HG03520 (cell line): ENCODE data around the gene MAEA.

Source experiments
- ATAC-seq: cut with Tn5 transposase; IDR thresholded peaks from one replicate; pipeline ENCODE4 v1.9.1; 2021; ENCODE audit warnings: mild to moderate bottlenecking, moderate library complexity; ENCODE audit not compliant: unreplicated experiment

The MAEA gene

DNA sequence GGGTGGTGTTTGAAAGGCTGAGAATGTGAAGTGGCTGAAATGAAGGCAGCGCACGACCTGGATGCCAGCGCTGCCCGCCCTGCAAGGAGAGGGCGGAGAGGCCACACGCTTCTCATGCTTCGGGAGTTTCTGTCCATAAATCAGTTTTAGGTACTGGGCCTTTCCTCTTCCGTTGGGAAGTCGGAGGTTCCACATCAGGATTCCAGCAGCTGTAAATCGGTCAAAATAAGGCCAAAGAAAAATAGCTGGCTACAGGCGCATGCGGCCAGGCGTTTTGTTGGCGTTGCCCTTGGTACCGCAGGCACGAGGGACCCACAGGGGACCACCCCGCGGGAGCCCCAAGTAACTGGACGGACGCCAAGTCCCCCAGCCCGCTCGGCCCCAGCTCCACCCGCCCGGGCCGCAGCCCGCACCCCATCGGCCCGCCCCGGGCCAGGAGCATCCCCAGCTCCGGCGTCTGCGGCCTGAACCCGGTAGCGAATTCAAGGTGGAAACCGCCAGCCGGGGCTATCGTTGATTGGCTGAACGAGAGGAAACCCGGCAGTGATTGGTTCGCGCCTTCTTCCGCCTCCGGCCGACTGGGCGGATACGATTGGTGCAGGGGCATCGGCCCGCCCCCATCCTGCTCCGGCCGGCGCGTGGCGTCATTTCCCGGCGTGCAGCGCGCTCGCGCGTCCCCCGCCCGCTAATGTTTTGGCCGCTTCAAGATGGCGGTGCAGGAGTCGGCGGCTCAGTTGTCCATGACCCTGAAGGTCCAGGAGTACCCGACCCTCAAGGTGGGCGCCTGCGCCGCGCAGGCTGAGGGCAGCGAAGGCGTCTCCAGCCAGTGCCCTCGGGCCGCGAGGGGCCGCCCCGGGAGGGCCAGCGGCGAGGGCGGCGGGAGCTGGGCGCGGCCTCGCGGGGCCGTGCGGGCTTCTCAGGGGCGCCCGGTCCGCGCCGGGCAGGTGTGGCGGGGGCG lies at the start of gene MAEA:
Gene MAEA, plus strand, starts transcription at position 685 of the 958 bp plus-strand sequence. Its CDS starts 23 bp downstream, at position 708.
- ATAC-seq = peak; percentile 95

DNA sequence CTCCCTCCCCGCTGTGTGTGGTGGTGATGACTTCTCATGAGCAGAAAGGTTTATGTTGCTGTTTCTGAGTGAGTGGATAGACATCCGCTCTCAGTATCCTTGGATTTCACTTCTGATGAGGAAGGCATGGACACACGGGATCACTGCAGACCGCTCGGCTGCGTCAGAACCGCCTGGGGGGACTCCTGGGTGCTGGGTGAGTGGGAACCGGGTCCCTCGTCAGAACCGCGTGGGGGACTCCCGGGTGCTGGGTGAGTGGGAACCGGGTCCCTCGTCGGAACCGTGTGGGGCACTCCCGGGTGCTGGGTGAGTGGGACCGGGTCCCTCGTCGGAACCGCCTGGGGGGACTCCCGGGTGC lies 49.8 kb upstream of the MAEA start:
- no peak for ATAC-seq

GRCh38 chr4:1240721-1241465 lies 48.8 kb upstream of the MAEA start:
- no peak for ATAC-seq

DNA sequence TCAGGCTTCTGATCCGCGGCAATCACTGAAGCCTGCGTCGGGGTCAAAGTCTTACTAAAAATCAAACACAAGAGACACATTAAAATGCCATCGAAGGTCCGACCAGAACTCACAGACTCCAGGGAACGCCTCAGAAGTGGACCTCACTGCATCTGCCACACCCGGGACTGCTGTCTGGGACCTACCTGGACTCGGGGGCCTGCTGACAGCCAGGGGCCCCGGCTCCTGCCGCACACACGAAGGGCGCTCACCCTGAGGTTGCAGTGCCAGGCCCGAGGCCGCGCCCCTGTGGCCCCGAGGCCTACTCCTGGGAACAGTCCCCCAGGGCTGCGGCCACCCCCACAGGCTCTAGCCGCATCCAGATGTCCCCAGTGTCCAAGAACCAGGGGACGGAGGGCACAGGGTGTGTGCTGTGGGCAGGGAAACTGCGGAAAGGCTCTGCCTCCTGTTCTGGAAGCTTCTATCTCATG lies 48.2 kb upstream of the MAEA start:
- ATAC-seq = no peak

DNA sequence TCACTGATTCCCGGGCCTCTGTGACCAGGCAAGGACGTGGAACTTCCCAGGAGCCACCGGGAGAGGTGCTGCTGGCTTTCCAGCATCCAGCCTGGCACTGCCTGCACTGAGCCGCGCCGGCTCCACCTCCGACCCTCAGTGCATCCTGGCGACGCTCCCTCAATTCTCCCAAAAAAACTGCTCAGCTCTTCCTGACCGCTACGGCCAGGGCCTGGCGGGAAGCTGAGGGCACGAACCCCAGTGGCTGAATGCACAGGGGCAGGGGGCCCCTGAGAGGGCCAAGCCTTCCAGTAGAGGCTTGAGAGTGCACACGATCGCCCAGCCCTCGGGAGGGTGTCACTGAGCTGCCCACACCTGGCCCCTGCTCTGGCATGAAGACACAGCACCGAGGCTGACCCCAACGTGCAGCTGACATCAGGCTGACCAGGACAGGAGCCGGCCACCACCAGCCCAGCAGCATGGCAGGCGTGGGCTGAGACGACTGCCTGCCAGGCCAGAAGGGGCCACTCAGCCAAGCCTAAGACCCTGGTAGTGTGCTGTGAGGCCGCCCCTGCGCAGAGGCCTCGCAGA lies 47.7 kb upstream of the MAEA start:
- ATAC-seq = no peak

DNA sequence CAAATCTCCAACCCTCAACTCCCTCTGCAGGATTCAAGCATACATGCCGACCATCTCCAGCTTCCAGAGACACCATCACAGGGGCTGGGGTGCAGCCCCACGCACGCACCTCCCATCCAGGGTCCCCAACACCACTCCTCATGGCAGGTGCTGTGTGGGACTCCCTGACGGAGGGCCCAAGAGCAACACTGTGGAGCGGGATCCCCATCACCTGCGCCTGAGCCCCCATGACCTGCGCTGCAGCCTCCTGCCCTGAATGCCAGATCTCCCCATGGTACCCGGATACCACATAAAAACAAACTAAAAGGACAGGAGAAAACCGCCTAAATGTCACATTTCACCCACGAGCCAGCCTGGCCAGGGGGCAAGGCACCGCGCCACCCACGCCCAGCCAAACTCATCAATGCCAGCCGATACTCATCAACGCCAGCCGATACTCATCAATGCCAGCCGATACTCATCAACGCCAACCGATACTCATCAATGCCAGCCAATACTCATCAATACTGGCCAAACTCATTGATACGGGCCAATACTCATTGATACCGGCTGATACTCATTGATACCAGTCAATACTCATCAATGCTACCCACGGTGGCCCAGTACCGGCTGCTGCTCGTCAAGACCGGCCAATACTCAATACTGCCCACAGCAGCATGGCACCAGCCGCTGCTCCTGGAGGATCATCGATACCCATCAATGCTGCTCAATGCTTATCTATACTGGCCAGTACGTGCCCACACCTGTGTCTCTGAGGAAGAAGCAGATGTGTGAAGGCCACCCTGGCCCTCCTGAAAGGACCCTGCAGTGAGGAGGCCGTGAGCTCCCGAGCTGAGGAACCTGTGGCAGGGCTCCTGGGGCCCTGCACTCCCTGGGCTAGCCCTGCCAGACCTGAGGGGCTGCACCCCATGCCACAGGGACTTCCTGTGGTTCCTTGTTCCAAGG lies 46.9 kb upstream of the MAEA start:
- ATAC-seq = no peak

DNA sequence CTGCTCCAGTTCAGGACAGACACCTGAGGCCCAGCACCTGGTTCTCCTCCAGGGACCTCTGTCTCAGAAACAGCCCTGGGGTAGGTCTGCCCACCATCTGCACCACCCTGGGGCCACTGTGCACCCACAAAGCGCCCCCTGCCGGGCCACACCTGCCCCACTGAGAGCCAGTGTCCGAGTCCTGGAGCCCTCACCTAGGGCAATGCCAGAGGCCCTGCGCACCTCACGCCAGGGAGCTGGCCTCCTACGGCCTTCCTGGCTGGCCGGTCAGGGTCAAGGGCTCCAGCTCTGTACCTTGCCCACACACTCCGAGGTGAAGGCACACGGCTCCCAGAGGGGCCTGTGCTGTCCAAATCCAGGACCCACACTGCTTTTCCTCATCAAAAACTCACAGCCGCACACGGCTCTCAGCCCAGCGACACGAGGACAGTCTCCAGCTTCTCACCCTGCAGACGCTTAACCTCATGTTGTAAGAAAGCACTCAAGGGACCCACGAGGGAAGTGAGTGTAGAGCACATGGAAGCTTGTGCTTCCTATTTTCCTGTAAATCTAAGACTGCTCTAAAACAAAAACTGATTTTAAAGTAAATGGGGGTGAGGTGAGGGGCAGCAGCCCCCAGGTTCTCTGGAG lies 46.1 kb upstream of the MAEA start:
- no peak for ATAC-seq

DNA sequence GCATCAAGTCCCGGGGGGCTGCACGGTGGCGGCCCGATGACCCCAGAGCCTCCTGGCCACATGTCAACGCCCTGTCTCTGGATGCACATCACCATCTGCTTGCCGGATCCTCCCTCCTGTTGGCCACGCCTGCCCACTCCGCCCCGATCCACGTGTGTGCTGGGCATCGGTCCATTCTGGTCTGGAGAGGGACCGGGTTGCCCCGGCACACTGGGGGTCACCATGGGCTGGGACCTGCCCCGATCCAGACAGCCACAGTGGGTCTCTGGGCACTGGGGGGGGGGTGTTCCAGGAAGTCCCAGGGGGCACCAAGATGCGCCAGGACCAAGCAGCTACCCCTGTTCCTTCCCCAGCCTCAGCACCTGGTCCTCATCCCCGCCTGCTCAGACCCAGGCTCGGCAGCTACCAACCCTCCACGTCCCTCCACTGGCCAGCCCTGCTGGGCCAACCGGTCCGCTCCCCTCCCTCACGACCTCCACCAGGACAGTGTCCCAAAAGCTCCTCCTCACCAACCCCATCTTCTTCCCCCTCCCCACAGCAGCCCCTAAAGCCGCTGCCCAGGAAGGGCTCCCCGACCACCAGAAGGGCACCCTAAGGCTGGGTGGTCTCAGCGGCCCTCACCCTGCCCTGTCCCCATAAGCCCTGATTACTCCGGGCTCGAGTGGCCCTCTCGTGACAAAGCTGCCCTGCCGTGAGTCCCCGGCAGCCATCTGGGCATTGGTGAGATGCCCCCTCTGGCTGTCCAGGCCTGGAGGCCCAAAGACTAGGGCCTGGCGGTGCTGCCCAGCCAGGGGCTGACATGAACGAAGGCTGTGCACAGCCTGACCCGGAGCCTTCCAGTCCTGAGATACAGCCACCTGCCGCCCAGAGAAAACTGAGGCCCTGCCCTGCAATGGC lies 45.4 kb upstream of the MAEA start:
- ATAC-seq = no peak

- no peak for ATAC-seq
Observed at GRCh38 chr4:1244978-1245471, 44.7 kb upstream of the MAEA start.

- ATAC-seq = no peak
Observed at GRCh38 chr4:1245481-1246051, 44.1 kb upstream of the MAEA start.

GRCh38 chr4:1246111-1246881 lies 43.4 kb upstream of the MAEA start:
- ATAC-seq = no peak

DNA sequence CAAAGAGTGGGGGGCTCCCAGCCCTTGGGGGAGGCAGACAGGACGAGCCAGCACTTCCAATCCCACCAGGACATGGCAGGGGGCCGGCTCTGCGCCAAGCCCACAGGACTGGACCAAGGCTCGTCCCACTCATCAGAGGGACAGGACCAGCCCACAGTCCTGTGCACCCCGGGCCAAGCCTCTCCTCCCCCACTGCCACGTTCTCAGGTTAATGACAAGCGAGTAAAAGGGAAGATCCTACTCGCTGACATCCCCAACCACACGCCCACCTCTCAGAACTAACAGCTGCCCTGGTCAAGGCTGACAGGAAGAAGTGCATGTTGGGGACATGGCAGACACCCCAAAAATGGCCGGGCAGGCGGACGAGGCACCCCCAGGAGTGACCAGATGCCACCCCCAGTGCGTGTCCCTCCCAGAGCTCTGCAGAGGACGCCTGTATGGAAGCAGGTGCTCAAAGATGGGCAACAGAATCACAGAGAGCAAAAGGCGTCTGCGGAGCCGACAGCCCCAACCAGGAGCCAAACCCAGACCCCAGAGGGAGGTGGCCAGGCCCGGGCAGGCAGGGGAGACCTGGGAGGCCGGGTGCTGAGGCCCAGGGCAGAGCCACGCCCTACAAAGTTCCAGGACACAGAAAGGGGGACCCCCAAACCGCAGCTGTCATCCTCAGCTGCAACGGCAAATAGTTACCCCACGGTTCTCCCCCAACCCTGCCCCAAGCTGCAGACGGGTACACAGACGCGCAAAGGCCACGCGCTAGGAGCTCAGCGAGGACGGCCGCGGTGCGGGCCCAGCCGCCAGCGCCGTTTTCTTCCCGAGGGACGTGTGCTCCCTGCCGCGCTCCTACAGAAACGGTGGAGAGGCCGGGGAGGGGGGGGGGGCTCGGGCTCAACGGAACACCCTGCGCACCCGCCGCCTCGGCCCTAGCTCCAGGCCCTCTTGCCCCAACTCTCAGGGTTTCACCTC lies 42.5 kb upstream of the MAEA start:
- no peak for ATAC-seq

- peak; percentile 10 for ATAC-seq
Observed at GRCh38 chr4:1247864-1248244, 41.8 kb upstream of the MAEA start.

DNA sequence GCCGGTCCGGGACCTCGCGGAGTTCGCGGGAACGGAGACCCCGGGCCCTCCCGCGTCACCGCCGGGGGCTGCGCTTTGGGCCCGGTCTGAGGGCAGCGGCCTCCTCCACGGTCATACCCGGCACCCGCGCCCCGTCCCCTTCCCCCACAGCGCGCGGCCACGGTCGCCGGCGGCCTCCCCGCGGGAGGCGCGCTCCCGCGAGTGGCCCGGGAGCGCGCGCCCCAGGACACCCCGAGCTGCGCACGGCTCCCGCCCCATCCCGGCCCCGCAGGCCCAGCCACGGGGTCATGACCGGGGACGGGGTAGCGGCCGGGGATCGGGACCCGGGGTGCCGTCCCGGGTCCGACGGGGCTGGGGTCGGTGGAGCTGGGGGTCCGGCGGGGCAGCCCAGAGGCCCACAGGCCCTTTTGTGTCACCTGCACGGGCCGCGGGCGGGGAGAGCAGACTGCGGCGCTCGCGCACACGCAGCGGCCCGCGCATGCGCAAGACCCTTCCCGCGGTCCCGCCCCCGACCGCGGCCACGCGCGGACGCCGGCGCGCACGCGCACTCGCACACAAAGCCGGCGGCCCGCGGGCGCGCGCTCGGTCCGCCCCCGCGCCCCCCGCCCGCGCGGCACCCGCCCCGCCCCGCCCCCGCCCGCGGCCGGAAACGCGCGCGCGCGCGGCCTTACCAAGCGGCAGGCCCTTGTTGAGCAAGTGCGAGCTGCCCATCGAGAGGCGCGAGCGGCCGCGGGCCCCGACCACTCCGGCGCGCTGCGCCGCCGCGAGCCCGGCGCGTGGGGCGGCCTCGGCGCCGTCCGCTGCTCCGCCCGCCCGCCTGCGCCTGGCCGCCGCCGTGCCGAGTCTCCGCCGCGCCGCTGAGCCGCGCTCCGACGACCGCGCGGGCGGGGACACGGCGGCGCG lies 41.2 kb upstream of the MAEA start, which contains the start of gene CTBP1:
Gene CTBP1, minus strand, starts transcription at position 886 of the 903 bp plus-strand sequence. CDS start 7,799 bp downstream, outside the sequence.
- ATAC-seq = peak; percentile 37

DNA sequence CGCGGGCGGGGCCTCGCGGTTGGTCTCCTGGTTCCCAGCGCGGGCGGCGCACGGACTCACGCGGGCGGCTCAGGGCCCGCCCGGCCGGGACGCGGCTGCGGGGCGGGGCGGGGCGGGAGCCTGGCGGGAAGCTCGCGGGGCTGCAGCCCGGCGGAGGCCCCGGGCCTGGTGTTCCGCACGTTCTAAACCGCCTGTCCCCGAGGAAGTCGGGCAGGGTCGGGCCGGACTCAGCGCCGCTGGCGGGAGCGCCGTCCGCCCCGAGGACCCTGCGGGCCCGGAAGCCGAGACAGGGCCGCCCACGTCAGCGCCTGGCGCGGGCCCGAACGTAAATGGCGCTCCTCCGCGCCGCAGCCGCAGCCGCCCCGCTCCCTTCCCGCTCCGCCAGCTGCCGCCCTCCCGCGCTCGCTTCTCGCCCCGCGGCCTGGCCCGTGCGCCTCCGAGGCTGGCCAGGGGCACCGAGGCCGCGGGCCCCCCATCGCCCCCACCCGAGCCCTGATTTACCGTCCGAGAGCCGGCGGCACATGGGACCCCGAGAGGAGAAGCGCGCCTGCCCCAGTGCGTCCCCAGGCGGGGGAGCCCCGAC lies 40.5 kb upstream of the MAEA start:
- ATAC-seq = peak; percentile 46
